DND-41 (cell line): Measurements from ENCODE around the gene RERG.

Experiments used
- CTCF ChIP-seq: IDR thresholded peaks from 2 replicates; pipeline ENCODE4 v1.5.1; 2012; ENCODE audit warnings: borderline replicate concordance, low read length, moderate library complexity, mild to moderate bottlenecking; ENCODE audit not compliant: poor library complexity, severe bottlenecking; ENCODE audit errors: extremely low read depth
- EZH2 ChIP-seq: IDR thresholded peaks from 3 replicates; pipeline ENCODE4 v1.6.1; 2012; ENCODE audit warnings: borderline replicate concordance, low read depth, mild to moderate bottlenecking, moderate library complexity, low read length, inconsistent platforms; ENCODE audit not compliant: severe bottlenecking

DNA sequence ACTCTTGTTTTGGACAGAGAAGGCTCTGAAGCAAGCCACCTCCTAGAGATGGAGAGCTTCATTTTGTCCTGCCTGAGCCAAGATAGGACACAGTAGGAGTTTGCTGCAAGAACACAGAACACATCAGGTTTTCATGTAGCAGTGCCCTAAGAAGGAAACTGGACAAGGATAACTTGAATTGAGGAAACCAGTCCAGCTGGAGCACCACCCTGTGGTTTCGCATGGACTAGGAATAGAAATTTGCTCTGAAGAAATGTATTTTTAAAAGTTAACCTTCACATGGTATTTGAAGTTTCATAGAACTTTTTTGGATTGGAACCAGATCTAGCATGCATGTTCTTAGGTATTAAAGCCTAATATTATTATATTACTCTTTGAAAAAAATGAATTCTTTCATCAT, 68.8 kb downstream of the RERG start:
- TF ChIP-seq CTCF = no peak
- no peak for TF ChIP-seq EZH2
